PFSK-1 (cell line): Measurements from ENCODE around the gene LMAN2.

Source experiments
- POLR2AphosphoS5 ChIP-seq: IDR thresholded peaks from 2 replicates; pipeline ENCODE4 v1.6.1; 2012; ENCODE audit warnings: low read depth, mild to moderate bottlenecking, control low read depth, low read length, moderate library complexity
- REST ChIP-seq, 2 experiments: IDR thresholded peaks; 2 replicates each; pipeline versions ENCODE4 v1.6.1 to v1.8.0; 2011 to 2012; ENCODE audit warnings: low read depth in 2 of 2, low read length in 2 of 2, control low read depth in 1 of 2, inconsistent platforms in 1 of 2, mild to moderate bottlenecking in 1 of 2, moderate library complexity in 1 of 2; ENCODE audit not compliant: insufficient read depth in 1 of 2
- TAF1 ChIP-seq: IDR thresholded peaks from 2 replicates; pipeline ENCODE4 v1.6.1; 2012; ENCODE audit warnings: low read length, control low read depth, borderline replicate concordance; ENCODE audit not compliant: insufficient read depth

- TF ChIP-seq POLR2AphosphoS5: no peak
- TF ChIP-seq TAF1: no peak
- no peak for TF ChIP-seq REST (IDR thresholded peaks at IDR 0.05; ENCODE audit: insufficient read depth in 1 of 2, low read depth in 2 of 2, low read length in 2 of 2)
Observed at GRCh38 chr5:177368869-177369644, 17.6 kb upstream of the LMAN2 start.
